NCI-H2107 treated with DMSO at 0.1 percent for 48 hours (cell line): ENCODE data around the gene GARNL3.

Experiments
- DNase-seq: peaks from one replicate; lab custom pipeline; 2025; ENCODE audit not compliant: unreplicated experiment; lab: John Stamatoyannopoulos, UW

The GARNL3 gene

DNA sequence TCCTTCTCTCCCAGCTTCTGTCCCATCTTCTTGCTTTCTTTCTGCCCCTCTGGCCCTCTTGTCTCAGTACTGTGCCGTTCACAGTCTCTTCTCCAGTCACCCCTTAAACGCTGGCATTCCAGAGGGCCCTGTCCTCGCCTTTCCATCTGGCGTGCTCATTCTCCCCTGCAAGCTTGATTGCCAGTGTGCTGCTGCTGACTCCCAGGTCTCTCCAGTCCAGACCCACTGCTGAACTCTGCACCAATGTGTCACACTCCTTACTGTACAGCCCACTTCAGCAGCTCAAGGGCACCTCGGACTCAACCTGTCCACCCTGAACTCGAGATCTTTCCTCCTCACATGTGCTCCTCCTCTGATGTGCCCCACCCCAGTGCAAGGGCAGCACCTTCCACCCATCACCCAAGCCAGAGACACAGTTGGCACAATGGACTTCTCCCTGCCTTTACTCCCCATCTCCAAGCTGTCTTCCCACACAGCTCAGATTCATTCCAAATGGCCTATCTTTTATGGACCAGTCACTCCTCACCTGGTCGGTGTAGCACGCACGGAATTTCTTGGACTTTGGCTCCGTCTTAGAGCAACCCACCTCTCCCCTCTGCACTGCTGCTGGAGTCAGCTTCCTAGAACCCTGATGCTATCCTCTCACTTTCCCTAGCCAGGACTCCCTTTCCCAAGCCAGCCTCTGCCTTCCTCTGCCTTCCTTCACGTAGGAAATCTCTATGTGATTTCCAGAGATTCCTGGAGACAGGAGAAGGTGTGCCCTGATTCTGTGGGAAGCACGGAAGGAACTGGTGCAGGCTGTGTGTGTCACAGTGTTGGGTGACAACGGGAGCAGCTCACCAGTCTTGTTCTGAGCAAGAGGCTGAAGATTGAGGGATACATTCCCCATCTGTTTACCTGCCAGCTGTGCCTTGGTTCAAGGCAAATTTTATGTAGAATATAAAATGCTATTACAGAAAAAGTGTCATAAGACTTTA, 106.4 kb downstream of the GARNL3 start:
- DNase-seq, result no peak

GRCh38 chr9:127380479-127380878, 115.9 kb downstream of the GARNL3 start:
- no peak for DNase-seq

DNA sequence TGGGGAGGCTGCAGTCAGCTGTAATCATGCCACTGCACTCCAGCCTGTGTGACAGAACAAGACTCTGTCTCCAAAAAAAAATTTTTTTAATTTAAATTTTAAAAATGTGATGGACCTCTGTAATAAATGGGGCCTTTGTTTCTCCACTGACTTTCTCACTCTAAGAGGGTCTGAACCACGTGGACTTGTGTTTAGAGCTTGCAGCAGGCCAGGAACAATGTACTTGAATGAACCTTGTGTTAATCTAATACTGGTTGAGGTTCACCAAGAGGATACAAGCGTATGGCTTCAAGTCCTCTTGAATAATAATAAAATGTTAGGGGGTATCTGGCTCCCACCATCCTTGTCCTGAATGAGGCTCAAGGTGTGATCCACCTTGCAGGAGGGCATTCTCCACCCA, 118.0 kb downstream of the GARNL3 start:
- DNase-seq, result no peak

DNA sequence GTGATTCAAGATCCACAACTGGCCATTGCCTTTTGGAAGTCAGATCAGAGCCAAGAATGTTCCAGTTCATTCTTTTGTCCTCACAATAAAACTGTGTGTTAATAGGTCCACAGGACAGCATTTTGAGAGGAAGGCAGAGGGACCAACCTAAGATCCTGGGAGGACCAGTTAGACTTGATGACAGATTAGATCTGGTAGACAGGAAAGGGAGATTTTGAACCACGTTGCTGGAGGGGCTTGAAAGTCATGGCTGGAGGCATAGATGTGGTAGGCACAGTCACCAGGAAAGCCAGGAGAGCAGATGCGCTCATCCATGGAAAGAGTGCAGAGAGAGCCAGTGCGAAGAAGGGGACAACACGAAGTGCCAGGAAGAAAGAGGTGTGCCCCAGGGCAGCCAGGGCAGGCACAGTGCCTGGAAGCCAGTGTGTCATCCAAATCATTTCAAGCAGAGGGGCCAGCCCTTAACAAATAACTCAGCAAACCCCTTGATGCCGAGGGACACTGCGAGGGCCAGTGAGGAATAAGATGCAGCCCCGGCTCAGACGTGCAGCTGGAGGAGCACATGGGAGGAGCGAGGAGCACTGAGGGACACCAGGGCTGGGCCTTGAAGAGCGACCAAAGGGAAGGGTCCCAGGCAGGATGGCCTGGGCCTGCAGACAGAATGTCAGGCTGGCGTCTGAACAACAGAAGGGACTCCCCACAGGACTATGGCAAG, 119.6 kb downstream of the GARNL3 start:
- DNase-seq, result no peak

DNA sequence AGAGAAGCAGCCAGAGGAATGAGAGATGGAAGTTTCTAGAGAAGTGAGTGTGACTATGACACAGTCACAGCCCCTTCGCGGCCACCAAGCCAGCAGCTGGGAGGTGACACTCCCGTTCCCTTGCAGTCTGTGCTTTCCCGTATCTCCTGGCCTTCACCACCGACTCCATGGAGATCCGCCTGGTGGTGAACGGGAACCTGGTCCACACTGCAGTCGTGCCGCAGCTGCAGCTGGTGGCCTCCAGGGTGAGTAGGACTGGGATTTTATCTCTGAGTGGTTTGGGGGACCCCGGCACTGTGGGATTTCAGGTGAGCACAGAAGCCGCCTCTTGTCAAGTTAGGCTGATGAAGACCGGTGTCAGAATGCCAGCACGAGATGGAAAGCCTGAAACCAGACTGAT, 120.3 kb downstream of the GARNL3 start:
- DNase-seq, result no peak

DNA sequence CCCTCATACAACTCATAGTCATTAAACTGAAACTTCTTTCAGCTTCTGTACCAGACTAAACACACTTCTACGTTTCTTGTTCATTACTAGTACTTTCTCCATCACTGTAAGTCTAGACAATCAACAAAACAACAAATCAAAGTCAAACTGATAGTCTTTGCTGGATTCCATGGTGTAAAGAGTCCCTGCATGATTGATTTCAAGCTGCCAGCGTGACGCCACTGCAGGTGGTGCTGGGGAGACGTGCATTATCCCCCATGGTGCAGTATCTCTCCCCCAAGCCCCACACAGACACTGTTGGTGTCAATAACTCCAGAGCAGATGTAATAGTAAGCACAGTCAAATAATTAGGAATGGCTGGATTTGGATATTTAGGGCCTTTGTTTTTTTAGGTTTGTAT, 121.7 kb downstream of the GARNL3 start:
- DNase-seq, result no peak

GRCh38 chr9:127386981-127387380, 122.4 kb downstream of the GARNL3 start:
- DNase-seq, result no peak

DNA sequence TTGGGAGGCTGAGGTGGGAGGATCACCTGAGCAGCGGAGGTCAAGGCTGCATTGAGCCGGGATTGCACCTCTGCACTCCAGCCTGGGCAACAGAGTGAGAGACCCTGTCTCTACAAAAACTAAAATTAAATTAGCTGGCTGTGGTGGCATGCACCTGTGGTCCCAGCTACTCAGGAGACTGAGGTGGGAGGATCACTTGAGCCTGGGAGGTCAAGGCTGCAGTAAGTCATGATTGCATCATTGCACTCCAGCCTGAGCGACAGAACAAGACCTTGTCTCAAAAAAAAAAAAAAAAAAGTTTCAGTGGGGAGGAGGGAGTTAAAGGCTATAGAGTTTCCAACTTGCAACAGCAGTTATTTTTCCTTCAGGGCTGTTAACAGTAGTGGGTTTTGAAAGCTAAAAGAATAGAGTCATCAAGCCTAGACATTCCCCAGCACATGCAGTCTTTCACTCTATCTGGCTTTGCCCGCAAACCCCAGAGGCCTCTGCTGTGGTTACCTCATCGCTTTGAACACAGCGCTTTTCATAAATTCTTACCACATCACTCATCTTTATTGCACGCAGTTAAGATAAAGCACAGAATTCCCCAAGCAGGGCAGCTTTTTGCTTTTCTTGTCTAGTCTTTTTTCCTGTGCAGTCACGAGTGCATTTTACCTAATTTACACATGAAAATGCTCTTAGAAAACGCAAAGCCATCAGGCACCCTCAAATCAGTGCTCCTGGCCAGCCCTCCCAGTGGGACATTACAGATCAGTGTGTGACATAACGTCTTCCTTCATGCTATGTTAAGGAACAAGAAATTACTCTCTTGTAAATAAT, 123.7 kb downstream of the GARNL3 start:
- DNase-seq, result peak; percentile 31

DNA sequence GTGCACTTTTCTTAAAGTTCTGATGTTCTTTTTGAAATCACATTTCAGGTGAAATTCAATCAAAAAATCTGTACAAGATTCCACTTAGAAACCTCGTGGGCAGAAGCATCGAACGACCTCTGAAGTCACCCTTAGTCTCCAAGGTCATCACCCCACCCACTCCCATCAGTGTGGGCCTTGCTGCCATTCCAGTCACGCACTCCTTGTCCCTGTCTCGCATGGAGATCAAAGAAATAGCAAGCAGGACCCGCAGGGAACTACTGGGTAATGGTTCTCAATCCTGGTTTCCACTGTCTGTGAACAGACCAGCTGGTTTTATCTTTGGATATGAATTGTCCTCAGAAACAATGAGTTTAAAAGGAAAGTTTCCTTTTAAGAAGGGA, 124.3 kb downstream of the GARNL3 start:
- no peak for DNase-seq

DNA sequence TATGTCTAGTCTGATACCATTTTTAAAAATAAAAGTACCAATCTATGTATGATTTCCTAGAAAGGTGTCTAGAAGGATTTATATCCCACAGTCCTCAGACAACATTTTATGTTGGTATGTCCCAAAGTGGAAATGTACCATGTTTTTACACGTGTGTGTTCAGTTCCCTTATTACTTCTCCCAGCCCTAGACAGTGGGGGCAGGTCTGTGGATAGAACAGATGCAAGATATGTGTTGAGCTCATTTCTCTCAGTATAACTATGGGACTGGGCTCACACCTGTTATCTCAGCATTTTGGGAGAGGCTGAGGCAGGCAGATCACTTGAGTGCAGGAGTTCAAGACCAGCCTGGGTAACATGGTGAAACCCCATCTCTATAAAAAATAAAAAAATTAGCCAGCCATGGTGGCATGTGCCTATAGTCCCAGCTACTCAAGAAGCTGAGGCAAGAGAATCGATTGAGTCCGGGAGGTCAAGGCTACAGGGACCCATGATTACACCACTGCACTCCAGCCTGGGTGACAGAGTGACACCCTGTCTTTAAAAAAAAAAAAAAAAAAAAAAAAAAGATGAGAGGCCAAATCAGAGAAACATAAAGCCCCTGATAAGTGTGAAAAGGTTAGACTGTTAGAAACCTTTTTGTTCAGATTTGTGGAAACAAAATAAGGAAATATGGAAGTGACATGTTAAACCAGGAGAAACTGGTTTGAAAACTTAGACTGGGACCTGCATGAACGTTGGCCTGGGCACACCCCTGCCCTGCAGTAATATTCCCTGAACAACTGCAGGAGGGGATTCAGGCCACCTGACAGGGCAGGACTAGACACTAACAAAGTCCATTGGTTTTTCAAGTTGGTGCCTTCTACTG, 125.0 kb downstream of the GARNL3 start:
- no peak for DNase-seq

DNA sequence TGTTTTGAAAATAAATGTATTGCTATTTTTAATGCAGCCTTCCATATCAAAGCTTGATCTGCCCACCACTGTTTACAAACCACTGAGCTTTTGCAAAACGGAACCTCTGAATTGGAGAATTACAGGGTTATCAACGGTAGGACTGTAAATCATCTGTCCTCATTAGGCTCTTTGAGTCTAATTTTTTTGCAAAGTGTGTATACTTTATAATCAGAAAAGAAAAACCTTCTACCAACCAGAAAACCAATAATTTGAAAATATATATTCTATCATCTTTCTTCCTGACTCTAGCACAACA, 125.6 kb downstream of the GARNL3 start:
- DNase-seq, result no peak

DNA sequence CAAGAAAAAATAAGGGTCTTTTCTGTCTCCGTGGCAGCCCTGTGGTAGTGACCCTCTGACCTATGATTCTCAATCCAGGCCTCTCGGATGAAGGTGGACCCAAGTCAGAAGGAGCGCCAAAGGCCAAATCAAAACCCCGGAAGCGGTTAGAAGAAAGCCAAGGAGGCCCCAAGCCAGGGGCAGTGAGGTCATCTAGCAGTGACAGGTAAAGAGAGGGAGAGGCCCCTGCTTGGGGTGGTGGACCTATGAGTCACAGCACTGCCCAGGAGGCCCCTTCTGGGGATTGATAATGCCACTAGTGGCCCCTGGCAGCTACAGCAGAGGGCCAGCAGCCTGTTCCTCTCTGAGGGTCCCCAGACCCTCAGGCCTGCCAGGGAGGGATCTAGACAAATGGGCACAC, 126.0 kb downstream of the GARNL3 start:
- no peak for DNase-seq

DNA sequence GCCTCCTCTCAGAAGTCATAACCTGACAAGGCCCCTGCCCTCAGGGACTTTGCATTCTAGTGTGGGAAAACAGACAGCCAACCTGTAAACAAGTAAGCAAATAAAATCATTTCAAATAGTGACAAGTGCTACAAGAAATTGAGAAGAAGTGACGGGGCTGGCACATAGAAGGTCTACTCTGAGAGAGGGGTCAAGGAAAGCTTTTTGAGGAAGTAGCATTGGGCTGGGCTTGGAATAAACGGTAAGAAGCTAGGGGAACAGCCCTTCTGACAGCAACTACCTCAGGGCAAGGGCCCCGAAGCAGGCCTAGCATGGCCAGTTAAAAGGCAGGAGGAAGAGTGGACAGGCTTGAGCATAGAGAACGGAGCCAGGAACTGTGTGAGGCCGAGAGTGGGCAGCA, 127.6 kb downstream of the GARNL3 start:
- no peak for DNase-seq

DNA sequence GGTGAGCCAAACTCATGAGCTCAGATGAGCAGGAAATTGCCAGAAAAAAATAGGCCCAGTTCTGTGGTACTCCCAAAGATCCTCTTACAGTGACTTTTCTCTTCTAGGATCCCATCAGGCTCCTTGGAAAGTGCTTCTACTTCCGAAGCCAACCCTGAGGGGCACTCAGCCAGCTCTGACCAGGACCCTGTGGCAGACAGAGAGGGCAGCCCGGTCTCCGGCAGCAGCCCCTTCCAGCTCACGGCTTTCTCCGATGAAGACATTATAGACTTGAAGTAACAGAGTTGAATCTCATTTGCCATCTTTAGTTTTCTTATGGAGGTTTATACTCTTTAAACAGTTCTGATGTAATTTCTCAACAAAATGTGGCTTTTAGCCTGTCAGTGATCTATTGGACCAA, 128.4 kb downstream of the GARNL3 start:
- DNase-seq, result no peak

DNA sequence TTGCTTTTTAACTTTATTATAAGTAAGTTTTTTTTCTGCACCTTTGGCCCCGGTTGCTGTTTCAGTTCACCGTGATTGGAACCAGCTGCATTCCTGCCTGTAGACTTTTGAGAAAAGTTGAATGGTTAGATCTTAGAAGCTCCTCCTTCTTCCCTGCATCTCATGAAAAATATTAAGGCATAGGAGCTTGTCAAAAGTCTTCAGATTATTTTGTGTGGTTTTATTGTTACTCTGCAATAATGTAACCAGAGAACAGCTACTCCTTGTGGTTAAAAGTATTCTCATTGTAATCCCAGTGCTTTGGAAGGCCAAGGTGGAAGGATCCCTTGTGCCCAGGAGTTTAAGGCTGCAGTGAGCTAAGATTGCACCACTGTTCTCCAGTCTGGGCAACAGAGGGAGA, 129.1 kb downstream of the GARNL3 start:
- no peak for DNase-seq

- DNase-seq, result no peak
Measured at GRCh38 chr9:127395497-127396252, 131.1 kb downstream of the GARNL3 start.

GRCh38 chr9:127396253-127396807, 131.8 kb downstream of the GARNL3 start:
- DNase-seq, result no peak

DNA sequence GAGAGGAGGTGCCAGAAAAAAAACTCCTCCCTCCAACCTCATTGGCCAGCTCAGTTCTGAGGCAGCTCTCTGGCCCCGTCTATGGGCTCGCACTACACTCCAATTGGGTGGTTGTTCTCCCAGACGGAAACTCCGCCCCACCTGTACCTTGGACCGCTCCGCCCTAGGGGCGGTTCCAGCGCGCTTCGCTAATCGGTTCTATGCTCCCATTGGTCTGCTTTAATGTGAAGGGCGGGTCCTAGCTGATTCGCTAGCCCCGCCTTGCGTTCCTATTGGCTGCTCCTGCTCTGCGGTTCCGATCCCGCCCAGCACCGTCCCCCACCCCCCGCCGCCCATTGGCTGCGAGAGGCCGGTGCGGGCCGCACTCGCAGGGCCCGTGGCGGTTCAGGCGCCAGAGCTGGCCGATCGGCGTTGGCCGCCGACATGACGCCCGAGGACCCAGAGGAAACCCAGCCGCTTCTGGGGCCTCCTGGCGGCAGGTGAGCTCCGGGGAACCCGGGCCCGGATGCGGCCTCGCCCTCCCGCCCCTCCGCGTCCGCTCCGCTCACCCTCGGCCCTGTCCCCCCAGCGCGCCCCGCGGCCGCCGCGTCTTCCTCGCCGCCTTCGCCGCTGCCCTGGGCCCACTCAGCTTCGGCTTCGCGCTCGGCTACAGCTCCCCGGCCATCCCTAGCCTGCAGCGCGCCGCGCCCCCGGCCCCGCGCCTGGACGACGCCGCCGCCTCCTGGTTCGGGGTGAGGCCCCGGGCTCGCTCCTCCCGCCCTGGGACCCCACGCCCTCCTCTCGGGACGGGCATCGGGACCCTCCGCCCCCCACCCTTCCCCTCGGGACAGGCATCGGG, 132.5 kb downstream of the GARNL3 start, which contains the start of gene SLC2A8:
Gene SLC2A8, plus strand, starts transcription at position 362 of the 838 bp plus-strand sequence. Its CDS starts 62 bp downstream, at position 424.
- peak; percentile 98 for DNase-seq
